IgD-negative memory B cell (primary cell): ENCODE results near the gene NPIPB2. TPM values are rescaled to one million over a fixed set of nuclear protein-coding genes. Genes with fewer than 3 reads are reported as not detected.

Experiments used
- H3K27ac Mint-ChIP-seq, 3 donors: one replicate each; pipeline ENCODE4 v1.8.0; 2020 to 2022; ENCODE audit warnings: mild to moderate bottlenecking in 3 of 3, mixed read lengths in 3 of 3, moderate library complexity in 1 of 3
- H3K27me3 Mint-ChIP-seq: one replicate; pipeline ENCODE4 v1.8.0; 2021; ENCODE audit warnings: mixed read lengths
- H3K36me3 Mint-ChIP-seq: one replicate; pipeline ENCODE4 v1.8.0; 2020; ENCODE audit warnings: mild to moderate bottlenecking, mixed read lengths
- H3K4me1 Mint-ChIP-seq, 3 donors: one replicate each; pipeline ENCODE4 v1.8.0; 2020 to 2022; ENCODE audit warnings: mixed read lengths in 3 of 3, mild to moderate bottlenecking in 1 of 3
- H3K4me3 Mint-ChIP-seq, 4 donors: one replicate each; pipeline ENCODE4 v1.8.0; 2020 to 2022; ENCODE audit warnings: mild to moderate bottlenecking in 4 of 4, mixed read lengths in 4 of 4, moderate library complexity in 3 of 4
- H3K9me3 Mint-ChIP-seq, 3 donors: one replicate each; pipeline ENCODE4 v1.8.0; 2020 to 2021; ENCODE audit warnings: mixed read lengths in 3 of 3, mild to moderate bottlenecking in 1 of 3
- polyA plus RNA-seq: library from polyadenylated mRNA; unstranded; fragments of 300-500 nt; fragmentation: Illumina TruSeq; gene quantifications from one replicate; pipeline ENCODE4 v1.2.3, GENCODE V29; 2021

The NPIPB2 gene
- polyA plus RNA-seq, 1 donor from 2014 or later = 0.74 TPM

DNA sequence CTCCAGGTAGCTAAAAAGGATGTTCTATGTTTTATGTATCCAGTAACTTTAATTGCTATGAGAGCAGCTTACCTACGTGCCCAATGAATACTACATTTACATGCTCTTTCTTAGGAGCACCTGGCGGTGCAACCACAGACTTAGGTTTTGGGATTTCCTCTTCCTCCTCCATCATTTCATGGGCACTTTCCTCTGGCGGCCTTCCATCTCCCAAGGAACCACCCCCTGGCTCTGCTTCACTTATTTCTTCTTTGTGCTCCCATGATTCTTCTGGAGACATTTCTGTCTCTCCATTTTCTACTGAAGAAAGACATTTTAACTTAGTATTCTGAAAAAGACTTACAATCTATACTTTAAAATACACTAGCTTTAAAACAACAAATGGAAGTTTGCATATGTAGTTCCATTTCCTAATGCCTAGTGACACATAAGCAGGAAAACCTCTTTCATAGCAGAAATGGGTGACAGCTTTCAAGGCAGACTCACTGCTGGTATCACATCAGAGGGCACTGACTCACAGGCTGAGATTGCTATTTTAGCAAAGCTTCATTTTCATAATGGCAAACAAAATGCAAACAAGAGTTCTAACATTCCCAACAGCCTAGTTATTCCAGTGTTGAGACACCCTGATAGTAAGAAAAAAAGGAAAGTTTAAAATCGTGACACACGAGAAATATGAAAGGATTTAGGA is 45.2 kb downstream of the NPIPB2 start:
- peaks cover 11 to 36% (median 24%) of the 10 kb centered on the region in 3 donors for H3K4me1 Mint-ChIP-seq
- H3K27me3 Mint-ChIP-seq = no peaks in the 10 kb centered on the region
- H3K27ac Mint-ChIP-seq = no peak overlapping the region
- H3K9me3 Mint-ChIP-seq = no peaks in the 10 kb centered on the region
- no peak overlapping the region for H3K4me3 Mint-ChIP-seq
- no peaks in the 10 kb centered on the region for H3K36me3 Mint-ChIP-seq

DNA sequence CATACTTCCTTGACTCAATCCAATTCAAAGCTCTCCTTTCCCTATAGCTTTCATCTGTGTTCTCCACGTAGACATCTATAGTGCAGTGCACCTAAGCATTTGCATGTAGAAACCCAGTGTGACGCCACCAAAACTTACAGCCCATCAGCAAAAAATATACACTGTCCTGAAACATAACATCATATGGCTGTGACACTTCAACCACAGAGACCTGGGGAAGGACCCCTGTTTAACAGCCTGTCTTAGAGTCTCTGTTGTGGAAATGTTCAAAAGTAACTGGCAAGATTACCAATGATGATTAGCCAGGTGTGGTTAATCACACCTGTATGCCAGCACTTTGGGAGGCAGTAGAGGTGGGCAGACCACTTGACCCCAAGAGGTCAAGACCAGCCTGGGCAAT is 48.3 kb downstream of the NPIPB2 start:
- peaks cover 0 to 24% (median 6%) of the 10 kb centered on the region in 3 donors for H3K4me1 Mint-ChIP-seq
- H3K9me3 Mint-ChIP-seq = no peaks in the 10 kb centered on the region
- H3K36me3 Mint-ChIP-seq = no peaks in the 10 kb centered on the region
- H3K4me3 Mint-ChIP-seq = no peak overlapping the region
- H3K27me3 Mint-ChIP-seq = no peaks in the 10 kb centered on the region
- H3K27ac Mint-ChIP-seq = peak overlapping the region in 1 of 3 donors; percentile 10

DNA sequence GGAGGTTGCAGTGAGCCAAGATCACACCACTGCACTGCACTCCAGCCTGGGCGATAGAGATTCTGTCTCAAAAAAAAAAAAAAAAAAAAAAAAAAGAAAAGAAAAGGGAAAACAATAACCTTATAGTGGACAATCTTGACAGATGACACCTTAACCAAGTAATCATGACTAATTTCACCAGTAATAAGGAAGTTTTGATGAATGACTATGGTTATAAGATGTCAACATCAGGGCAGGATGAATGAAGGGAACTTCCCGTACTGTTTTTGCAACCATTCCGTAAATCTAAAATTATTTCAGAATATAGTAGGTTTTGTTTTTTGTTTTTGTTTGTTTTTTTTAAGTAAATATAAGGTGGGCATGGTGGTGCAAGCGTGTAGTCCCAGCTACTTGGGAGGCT is 49.1 kb downstream of the NPIPB2 start:
- no peak overlapping the region for H3K27ac Mint-ChIP-seq
- H3K36me3 Mint-ChIP-seq = no peaks in the 10 kb centered on the region
- H3K4me3 Mint-ChIP-seq = no peak overlapping the region
- H3K9me3 Mint-ChIP-seq = no peaks in the 10 kb centered on the region
- H3K27me3 Mint-ChIP-seq = no peaks in the 10 kb centered on the region
- peaks cover 0 to 19% (median 1%) of the 10 kb centered on the region in 3 donors for H3K4me1 Mint-ChIP-seq

DNA sequence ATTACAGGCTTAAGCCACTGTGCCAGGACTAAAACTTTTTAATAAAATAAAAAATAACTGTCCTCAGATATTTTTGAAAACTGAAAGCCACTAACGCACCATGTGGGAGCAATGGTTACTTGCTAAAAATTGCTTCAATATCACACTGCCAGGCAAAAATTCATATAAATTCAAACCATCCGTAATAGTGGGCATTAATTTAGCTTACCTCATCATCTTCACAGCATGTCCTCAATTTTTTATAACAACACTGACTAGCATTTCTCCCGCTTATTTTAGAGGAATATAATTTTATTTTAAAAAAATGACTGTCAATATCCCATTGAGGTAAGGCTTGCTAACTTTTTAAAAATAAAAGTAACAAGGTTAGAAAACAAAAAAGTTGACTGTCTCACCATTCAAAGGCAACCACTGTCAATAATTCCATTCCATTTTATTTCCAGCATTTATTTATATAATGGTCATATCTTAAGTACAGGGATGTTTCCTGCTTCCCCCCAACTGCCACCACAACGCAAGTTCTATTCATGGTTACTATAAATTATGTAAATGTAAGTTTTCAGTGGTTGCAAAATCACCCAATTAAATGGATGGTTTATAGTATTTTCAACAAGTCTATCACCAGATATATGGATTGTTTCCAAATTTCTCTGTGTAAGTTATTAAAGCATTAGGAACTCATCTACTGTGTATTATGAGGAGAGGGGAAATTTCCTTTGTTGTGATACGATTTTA is 51.4 kb downstream of the NPIPB2 start:
- Mint-ChIP-seq H3K4me1 (peaks cover 0 to 5% (median 1%) of the 10 kb centered on the region in 3 donors), H3K27ac (peak overlapping the region in 1 of 3 donors; percentile 53), H3K9me3 (no peaks in the 10 kb centered on the region), H3K27me3 (no peaks in the 10 kb centered on the region), H3K4me3 (no peak overlapping the region), H3K36me3 (no peaks in the 10 kb centered on the region)

DNA sequence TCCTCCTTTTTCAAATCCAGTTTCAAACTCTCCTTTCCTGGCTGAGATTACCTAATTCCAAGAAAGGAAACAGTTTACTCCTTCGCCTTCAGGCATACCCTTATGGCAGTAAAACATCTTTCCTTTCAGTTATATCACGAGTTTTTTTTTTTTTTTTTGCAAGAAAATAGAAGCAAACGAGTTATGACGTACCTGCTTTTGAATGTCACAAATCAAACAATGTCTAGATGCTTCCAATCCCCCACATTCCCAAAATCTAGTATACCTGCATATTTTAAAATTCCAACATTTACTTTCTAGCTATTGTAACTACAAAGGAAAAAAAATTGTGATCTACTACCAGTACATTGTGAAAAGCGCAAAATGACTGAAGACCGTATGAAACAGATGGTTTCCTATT is 55.0 kb downstream of the NPIPB2 start:
- no peaks in the 10 kb centered on the region for H3K4me1 Mint-ChIP-seq
- no peaks in the 10 kb centered on the region for H3K9me3 Mint-ChIP-seq
- peak overlapping the region in 1 of 4 donors; percentile 28 for H3K4me3 Mint-ChIP-seq
- H3K36me3 Mint-ChIP-seq = no peaks in the 10 kb centered on the region
- no peaks in the 10 kb centered on the region for H3K27me3 Mint-ChIP-seq
- H3K27ac Mint-ChIP-seq = peak overlapping the region in 1 of 3 donors; percentile 48

DNA sequence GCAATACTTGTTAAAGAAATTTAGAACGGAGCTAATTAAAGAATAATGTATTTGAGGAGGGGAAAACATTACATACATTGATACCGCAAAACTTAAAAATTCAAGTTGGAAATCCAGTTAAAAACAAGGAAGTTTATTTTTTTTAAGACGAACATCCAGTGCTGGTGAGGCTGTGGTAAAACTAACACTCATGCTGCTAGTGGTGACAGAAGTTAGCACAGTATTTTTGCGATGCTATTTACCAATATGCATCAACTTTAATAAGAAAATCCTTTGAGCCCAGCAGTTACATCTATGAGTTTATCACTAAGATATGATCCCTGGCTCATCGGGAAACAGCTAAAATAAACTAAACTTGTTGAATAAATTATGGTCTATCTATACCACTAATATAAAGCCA is 57.8 kb downstream of the NPIPB2 start:
- H3K36me3 Mint-ChIP-seq = no peaks in the 10 kb centered on the region
- no peaks in the 10 kb centered on the region for H3K27me3 Mint-ChIP-seq
- H3K9me3 Mint-ChIP-seq = no peaks in the 10 kb centered on the region
- peaks cover 0 to 5% (median 2%) of the 10 kb centered on the region in 3 donors for H3K4me1 Mint-ChIP-seq
- no peak overlapping the region for H3K27ac Mint-ChIP-seq
- no peak overlapping the region for H3K4me3 Mint-ChIP-seq

DNA sequence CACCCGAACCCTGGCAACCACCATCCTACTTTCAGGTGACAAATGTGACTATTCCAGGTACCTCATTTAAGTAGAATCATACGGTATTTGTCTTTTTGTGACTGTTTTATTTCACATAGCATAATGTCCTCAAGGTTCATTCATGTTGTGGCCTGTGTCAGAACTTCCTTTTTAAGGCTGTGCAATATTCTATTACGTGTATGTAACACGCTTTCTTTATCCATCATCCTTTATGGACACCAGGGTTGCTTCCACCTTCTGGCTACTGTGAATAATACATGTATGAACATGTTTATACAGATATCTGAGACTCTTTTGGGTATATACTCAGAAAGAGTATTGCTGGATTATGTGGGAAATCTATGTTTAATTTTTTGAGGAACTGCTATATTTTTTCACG is 61.8 kb downstream of the NPIPB2 start:
- Mint-ChIP-seq H3K4me3 (no peak overlapping the region), H3K36me3 (no peaks in the 10 kb centered on the region), H3K27me3 (no peaks in the 10 kb centered on the region), H3K9me3 (no peaks in the 10 kb centered on the region), H3K27ac (no peak overlapping the region), H3K4me1 (peaks cover 0 to 5% (median 2%) of the 10 kb centered on the region in 3 donors)

DNA sequence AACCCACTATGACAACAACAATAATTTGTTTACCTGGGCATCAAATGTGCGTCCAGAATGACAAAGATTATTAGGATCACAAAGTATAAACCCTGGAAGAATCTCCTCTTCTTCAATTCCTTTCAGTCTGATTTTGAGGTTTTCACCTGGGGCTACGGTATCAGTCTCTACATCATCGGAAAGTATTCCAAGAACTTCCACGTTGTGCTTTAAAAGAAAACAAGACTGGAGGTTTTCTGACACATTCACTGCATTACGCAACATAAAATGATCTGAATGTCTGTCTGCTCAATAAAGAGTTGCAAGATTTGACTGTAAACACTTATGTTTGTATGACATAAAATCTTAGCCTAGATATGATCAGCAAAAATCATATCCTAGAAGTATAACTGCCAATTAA is 64.5 kb downstream of the NPIPB2 start:
- peaks cover 0 to 5% (median 2%) of the 10 kb centered on the region in 3 donors for H3K4me1 Mint-ChIP-seq
- H3K27ac Mint-ChIP-seq = no peak overlapping the region
- H3K9me3 Mint-ChIP-seq = no peaks in the 10 kb centered on the region
- H3K36me3 Mint-ChIP-seq = no peaks in the 10 kb centered on the region
- H3K4me3 Mint-ChIP-seq = no peak overlapping the region
- no peaks in the 10 kb centered on the region for H3K27me3 Mint-ChIP-seq

Other genes starting within 250 kb of the NPIPB2 start
- 78.0 TPM for gene TXNDC11, start 199.2 kb downstream of the NPIPB2 start, polyA plus RNA-seq
- gene ZC3H7A, start 144.8 kb downstream of the NPIPB2 start, polyA plus RNA-seq = 37.5 TPM
- 307 TPM for gene RSL1D1, start 90.5 kb downstream of the NPIPB2 start, polyA plus RNA-seq
- 77.7 TPM for gene GSPT1, start 26.1 kb downstream of the NPIPB2 start, polyA plus RNA-seq
- 83.0 TPM for gene TNFRSF17, start 23.2 kb upstream of the NPIPB2 start, polyA plus RNA-seq
- 68.3 TPM for gene SNX29, start 34.7 kb upstream of the NPIPB2 start, polyA plus RNA-seq